Measurements from ENCODE around the gene TIMD4. TPM values are rescaled to one million over a fixed set of nuclear protein-coding genes. Genes with fewer than 3 reads are reported as not detected.

The TIMD4 gene
- total and polyA plus RNA-seq, 2 of the 13 experiments (the other 11 are each of a cell fraction or from before 2014, with no cell fraction given): 0.50 TPM; not detected in 1

DNA sequence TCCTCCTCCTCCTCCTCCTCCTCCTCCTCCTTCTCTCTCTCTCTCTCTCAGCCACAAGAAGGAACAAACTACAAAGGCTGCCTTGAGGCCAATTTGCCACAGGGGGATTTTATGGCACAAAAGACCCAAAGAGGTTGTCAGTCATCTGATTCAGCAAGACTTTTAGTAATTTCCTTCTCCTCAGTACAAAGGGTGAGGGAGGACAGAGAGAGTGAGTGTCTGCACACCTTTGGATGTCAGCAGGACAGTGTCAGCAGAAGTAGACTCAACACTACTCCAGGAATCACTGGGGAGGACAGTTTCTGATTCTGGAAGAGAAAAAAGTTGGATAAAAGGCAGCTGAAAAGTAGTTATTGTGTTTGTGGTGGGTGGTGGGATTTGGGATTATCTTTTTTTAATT lies 13.6 kb downstream of the TIMD4 start:
- Histone ChIP-seq H3K4me3 (replicated peaks in 1 of 3; ENCODE audit: insufficient read depth in 1 of 3, low read depth in 2 of 3, low read length in 3 of 3) (no peak overlapping the region), H3K27me3 (ENCODE audit: control insufficient read depth in 1 of 2, insufficient read depth in 2 of 2, low read length in 2 of 2) (no peaks in the 10 kb centered on the region), H3K79me2 (ENCODE audit: insufficient read depth, low read length) (no peaks in the 10 kb centered on the region), H3K9ac (ENCODE audit: insufficient read depth, low read depth, low read length) (no peak overlapping the region), H3K4me1 (ENCODE audit: insufficient read depth, low read length) (peaks cover 5% of the 10 kb centered on the region; the same call in 1 of the 2 replicates), H3K4me2 (ENCODE audit: low read depth, low read length) (no peak overlapping the region), H2AFZ (ENCODE audit: low read length) (no peak overlapping the region), H3K36me3 (replicated peaks in 1 of 2; ENCODE audit: control insufficient read depth in 1 of 2, insufficient read depth in 2 of 2, low read length in 2 of 2) (no peaks in the 10 kb centered on the region), H3K9me3 (ENCODE audit: low read length) (no peaks in the 10 kb centered on the region), H4K20me1 (ENCODE audit: insufficient read depth, low read length) (no peaks in the 10 kb centered on the region), H3K27ac (ENCODE audit: extremely low read length, insufficient read depth, low read length) (no peak overlapping the region)
- ChIA-PET POLR2A (no interaction called here), CTCF (ENCODE audit: low intra/inter-chr PET ratio, low total read pairs) (no interaction called here)
- ATAC-seq: no peak
- intact Hi-C loops (cut with micrococcal nuclease; ENCODE audit: unreplicated experiment): loop anchor here (5.0 kb wide), 1 partner anchor 1637 kb away; no protein-coding TSS in a partner anchor
- in situ Hi-C loops (cut with HindIII; ENCODE audit: extremely low pct_ligation_motif_present, low pct_unique_long_range_greater_than_20kb): no loop called here
- no peak for DNase-seq (ENCODE audit: low spot score)
- no peak for FAIRE-seq
- BruUV-seq (replicated peaks): no TSS peak
- TF ChIP-seq KLF15 (CRISPR knock-in tag; IDR thresholded peaks at IDR 0.05; ENCODE audit: borderline replicate concordance): no peak
- TF ChIP-seq ZNF615 (CRISPR knock-in tag; IDR thresholded peaks at IDR 0.05; ENCODE audit: borderline replicate concordance): no peak
- TF ChIP-seq PAF1 (CRISPR knock-in tag; IDR thresholded peaks at IDR 0.05): no peak
- TF ChIP-seq ZNF543 (CRISPR knock-in tag; IDR thresholded peaks at IDR 0.05): no peak
- no peak for TF ChIP-seq ZNF652 (CRISPR knock-in tag; IDR thresholded peaks at IDR 0.05; ENCODE audit: borderline replicate concordance, low read depth)
- TF ChIP-seq, protein P1, sequence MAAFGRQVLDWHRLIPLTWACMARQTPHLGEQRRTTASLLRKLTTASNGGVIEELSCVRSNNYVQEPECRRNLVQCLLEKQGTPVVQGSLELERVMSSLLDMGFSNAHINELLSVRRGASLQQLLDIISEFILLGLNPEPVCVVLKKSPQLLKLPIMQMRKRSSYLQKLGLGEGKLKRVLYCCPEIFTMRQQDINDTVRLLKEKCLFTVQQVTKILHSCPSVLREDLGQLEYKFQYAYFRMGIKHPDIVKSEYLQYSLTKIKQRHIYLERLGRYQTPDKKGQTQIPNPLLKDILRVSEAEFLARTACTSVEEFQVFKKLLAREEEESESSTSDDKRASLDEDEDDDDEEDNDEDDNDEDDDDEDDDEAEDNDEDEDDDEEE (CRISPR knock-in tag; IDR thresholded peaks at IDR 0.05): no peak
- no peak for TF ChIP-seq ZNF484 (CRISPR knock-in tag; IDR thresholded peaks at IDR 0.05; ENCODE audit: borderline replicate concordance, low read depth)
- TF ChIP-seq EP300 (IDR thresholded peaks at IDR 0.05; ENCODE audit: low read depth in 2 of 2, low read length in 2 of 2): no peak
- no peak for TF ChIP-seq EP300 (CRISPR knock-in tag; IDR thresholded peaks at IDR 0.05; ENCODE audit: borderline replicate concordance)
- TF ChIP-seq, protein P2, sequence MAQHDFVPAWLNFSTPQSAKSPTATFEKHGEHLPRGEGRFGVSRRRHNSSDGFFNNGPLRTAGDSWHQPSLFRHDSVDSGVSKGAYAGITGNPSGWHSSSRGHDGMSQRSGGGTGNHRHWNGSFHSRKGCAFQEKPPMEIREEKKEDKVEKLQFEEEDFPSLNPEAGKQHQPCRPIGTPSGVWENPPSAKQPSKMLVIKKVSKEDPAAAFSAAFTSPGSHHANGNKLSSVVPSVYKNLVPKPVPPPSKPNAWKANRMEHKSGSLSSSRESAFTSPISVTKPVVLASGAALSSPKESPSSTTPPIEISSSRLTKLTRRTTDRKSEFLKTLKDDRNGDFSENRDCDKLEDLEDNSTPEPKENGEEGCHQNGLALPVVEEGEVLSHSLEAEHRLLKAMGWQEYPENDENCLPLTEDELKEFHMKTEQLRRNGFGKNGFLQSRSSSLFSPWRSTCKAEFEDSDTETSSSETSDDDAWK (CRISPR knock-in tag; IDR thresholded peaks at IDR 0.05): no peak
